ENCODE measurements around the gene REXO5.

REXO5 gene

DNA sequence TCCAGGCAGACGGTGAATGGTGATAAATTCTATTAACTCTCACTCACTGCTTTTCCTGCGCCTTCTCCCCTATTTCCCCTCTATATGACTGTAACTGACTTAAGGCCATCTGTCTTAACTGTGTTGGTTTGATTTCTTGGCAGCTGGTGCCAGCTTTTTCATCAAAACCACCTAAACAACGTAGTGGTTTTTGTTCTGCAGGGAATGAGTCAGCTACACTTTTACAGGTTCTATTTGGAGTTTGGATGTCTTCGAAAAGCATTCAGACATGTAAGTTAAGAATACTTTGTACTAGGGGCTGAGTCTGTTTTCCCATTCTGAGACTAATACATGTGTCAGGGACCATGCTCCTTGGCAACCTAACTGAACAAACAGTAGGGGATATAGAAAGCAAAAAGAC is 8.5 kb downstream of the REXO5 start:
- TF ChIP-seq CTCF (IDR thresholded peaks at IDR 0.05; ENCODE audit: low read length, missing control alignments) = no peak
- no peak for DNase-seq (ENCODE audit: low read depth)
- no peak overlapping the region for H3K4me3 ChIP-seq (replicated peaks; ENCODE audit: low read depth, low read length)

GRCh38 chr16:20818929-20819585 is 12.7 kb downstream of the REXO5 start:
- TF ChIP-seq CTCF (IDR thresholded peaks at IDR 0.05; ENCODE audit: low read length, missing control alignments) = no peak
- no peak overlapping the region for H3K4me3 ChIP-seq (replicated peaks; ENCODE audit: low read depth, low read length)
- no peak for DNase-seq (ENCODE audit: low read depth)

DNA sequence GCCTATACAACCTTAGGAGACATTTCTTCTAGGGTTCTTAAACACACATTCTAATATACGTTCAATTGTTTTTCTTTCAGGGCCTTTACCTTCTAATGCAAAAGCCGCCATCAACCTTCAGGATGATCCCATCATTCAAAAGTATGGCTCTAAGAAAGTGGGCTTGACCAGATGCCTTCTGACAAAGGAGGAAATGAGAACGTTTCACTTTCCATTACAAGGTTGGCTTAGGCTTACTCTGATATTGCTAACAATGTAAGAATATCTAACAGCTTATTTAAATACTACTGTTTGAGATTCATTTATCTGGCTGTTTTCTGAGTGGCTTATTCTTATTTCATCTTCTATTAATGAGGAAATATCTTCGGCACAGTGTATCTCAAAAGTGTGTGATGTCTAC is 15.4 kb downstream of the REXO5 start:
- no peak for DNase-seq (ENCODE audit: low read depth)
- TF ChIP-seq CTCF (IDR thresholded peaks at IDR 0.05; ENCODE audit: low read length, missing control alignments) = no peak
- no peak overlapping the region for H3K4me3 ChIP-seq (replicated peaks; ENCODE audit: low read depth, low read length)

DNA sequence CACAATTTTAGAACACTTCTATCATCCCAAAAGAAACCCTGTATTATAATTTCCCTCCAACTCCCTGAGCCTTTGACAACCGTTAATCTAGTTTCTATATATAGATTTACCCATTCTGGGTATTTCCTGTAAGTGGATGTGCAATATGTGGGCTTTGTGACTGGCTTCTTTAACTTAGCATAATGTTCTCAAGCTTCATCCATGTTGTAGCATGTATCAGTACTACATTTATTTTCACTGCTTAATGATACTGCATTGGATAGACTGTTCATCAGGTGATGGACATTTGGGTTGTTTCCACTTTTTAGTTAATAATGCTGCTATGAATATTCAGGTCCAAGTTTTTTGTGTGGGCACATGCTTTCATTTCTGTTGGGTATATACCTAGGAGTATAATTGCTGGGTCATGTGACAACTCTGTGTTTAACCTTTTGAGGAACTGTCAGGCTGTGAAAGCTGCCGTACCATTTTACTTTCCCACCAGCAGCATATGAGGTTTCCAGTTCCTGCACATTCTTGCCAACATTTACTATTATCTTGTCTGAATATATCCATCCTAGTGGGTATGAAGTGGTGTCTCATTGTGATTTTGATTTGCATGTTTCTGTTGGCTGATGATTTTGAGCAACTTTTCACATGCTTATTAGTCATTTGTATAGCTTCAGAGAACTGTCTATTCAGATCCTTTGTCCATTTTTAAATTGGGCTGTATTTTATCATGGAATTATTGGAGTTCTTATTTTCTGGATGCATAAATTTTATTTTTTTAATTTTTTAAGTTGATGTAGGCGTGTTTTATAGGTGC is 16.4 kb downstream of the REXO5 start:
- no peak overlapping the region for H3K4me3 ChIP-seq (replicated peaks; ENCODE audit: low read depth, low read length)
- DNase-seq (ENCODE audit: low read depth) = no peak
- no peak for TF ChIP-seq CTCF (IDR thresholded peaks at IDR 0.05; ENCODE audit: low read length, missing control alignments)

GRCh38 chr16:20826039-20826566 is 19.8 kb downstream of the REXO5 start:
- no peak overlapping the region for H3K4me3 ChIP-seq (replicated peaks; ENCODE audit: low read depth, low read length)
- no peak for TF ChIP-seq CTCF (IDR thresholded peaks at IDR 0.05; ENCODE audit: low read length, missing control alignments)
- peak; percentile 30 for DNase-seq (ENCODE audit: low read depth)

- DNase-seq (ENCODE audit: low read depth) = no peak
- no peak overlapping the region for H3K4me3 ChIP-seq (replicated peaks; ENCODE audit: low read depth, low read length)
- TF ChIP-seq CTCF (IDR thresholded peaks at IDR 0.05; ENCODE audit: low read length, missing control alignments) = no peak
Observed at GRCh38 chr16:20829536-20829935, 23.2 kb downstream of the REXO5 start.
